ENCODE results near the gene LIPG.

Gene LIPG

DNA sequence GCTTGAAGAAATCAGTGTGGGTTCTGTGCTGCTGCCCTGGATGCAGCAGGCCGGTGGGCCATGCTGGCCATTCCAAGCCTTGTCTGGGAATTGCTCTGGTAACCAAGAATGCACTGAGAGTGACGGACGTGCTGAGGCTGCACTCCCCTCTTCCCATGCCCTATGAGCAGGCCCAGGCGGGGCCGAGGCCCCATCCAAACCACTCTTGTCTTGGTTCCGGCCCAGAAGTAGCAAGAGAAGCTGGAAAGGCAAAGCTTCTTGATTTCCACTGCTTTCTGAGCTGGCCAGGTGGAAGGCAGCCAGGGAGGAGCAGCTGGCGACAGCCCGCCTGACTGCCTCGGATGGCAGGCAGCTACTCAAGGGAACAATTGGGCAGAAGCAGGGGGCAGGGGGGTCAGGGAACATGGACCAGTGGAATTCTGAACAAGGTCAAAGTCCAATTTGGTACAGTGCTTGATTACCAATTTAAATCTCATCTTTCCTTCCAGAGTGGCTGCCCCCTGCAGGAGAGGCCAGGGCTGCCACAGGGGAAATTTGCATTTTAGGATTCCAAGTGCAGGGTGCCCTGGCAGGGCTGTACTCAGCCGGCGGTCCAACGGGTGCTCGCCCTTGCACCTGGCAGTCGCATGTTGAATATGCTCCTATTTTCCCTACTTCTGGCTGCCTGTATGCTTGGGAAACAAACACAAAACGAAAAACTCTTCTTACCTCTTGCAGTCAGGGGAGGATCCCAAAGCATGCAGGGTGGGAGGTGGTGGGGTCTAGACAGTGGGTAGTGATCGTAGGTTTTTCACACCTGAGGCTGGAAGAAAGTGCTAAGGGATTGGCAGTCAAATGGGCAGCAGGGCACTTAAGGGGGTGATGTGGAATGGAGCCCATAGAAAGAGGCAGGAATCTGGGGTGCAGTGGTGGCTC, 67.3 kb downstream of the LIPG start:
- no peak for FAIRE-seq
- no peak for DNase-seq (ENCODE audit: insufficient read length, low spot score)
- TF ChIP-seq POLR2A (IDR thresholded peaks at IDR 0.05; ENCODE audit: low read depth, low read length) = no peak
- no peak for TF ChIP-seq TAF1 (IDR thresholded peaks at IDR 0.05; ENCODE audit: low read depth, low read length)
- TF ChIP-seq SPI1 (IDR thresholded peaks at IDR 0.05; ENCODE audit: low read depth, low read length) = no peak
- TF ChIP-seq PAX5 (IDR thresholded peaks at IDR 0.05; ENCODE audit: insufficient read depth, low read length, severe bottlenecking) = no peak
- no peak for TF ChIP-seq POLR2AphosphoS5 (IDR thresholded peaks at IDR 0.05; ENCODE audit: low read depth, low read length)
- no peak for TF ChIP-seq POU2F2 (IDR thresholded peaks at IDR 0.05; ENCODE audit: low read depth, low read length)

DNA sequence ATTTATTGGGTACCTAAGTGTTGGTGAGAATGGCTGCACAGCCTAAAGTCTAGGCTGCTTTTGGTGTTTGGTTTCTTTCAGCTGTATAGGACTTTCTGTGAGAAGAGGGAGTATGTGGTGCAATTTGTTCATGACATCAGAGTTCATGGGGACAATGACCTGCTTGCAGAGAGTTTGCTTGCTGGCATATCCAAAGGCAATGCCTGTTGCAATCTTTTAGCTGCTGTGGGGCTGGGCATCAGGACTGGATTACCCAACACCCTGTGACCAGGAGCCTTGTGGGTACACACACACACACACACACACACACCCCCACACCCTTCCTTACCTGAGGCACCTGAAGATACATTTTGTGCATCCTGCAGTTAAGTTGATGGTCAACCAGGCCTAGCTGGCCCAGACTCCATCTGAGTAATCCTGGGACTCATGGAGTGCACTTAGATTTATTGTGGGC, 68.4 kb downstream of the LIPG start:
- TF ChIP-seq SPI1 (IDR thresholded peaks at IDR 0.05; ENCODE audit: low read depth, low read length) = no peak
- no peak for TF ChIP-seq PAX5 (IDR thresholded peaks at IDR 0.05; ENCODE audit: insufficient read depth, low read length, severe bottlenecking)
- no peak for TF ChIP-seq POU2F2 (IDR thresholded peaks at IDR 0.05; ENCODE audit: low read depth, low read length)
- no peak for TF ChIP-seq POLR2A (IDR thresholded peaks at IDR 0.05; ENCODE audit: low read depth, low read length)
- TF ChIP-seq POLR2AphosphoS5 (IDR thresholded peaks at IDR 0.05; ENCODE audit: low read depth, low read length) = no peak
- TF ChIP-seq TAF1 (IDR thresholded peaks at IDR 0.05; ENCODE audit: low read depth, low read length) = no peak
- no peak for FAIRE-seq
- no peak for DNase-seq (ENCODE audit: insufficient read length, low spot score)

DNA sequence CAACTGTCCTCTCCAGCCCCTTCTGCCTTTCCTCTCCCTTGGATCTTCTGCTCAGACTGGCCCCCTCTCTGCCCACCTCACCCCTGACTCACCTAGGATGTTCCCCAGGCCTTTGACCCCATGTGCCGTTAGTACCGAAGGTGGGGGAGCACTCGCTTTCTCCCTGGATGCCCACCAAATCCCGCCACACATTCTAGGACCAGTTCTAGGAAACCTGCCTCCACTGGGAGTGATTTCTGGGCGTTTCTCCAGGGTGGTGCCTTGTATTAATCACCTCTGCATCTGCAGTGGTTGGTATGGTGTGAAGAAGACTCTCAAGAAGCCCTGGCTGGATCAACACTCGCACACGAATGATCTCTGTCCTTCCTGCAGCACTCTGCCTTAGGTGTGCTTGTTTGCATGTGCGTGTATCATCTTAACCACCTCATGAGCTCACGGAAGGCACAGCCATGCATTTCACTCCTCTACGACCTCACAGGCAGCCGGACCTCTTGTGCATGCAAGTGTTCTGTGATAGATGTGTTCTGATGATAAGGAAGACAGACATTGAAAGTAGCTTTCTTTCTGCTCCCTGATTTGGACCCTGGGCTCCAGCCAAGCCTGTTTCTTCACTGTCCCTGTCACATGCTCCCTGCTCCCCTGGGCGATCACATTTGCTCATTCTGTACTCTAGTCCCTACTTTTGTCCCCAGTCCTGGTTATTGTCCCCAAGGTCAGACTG, 69.4 kb downstream of the LIPG start:
- no peak for TF ChIP-seq POLR2AphosphoS5 (IDR thresholded peaks at IDR 0.05; ENCODE audit: low read depth, low read length)
- no peak for DNase-seq (ENCODE audit: insufficient read length, low spot score)
- FAIRE-seq = no peak

DNA sequence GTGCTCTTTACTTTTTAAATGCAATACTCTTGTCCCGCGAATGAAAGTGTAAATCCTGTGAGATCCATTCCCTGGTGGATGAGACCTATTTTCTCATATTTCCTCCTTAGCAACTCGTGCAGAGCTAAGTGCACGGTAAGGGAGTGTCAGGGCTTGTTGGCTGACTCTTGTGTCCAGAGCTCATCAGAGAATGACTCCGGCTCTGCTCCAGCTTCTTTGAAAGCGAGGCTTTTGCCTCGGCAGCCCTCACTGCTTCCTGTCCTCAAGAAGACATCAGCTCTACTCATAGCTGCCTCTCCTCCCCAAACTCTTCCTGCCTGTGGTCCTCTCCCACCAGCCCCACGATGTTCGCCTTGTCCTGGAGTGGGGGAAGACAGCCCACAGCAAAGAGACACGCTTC, 70.7 kb downstream of the LIPG start:
- FAIRE-seq = no peak
- no peak for DNase-seq (ENCODE audit: insufficient read length, low spot score)

DNA sequence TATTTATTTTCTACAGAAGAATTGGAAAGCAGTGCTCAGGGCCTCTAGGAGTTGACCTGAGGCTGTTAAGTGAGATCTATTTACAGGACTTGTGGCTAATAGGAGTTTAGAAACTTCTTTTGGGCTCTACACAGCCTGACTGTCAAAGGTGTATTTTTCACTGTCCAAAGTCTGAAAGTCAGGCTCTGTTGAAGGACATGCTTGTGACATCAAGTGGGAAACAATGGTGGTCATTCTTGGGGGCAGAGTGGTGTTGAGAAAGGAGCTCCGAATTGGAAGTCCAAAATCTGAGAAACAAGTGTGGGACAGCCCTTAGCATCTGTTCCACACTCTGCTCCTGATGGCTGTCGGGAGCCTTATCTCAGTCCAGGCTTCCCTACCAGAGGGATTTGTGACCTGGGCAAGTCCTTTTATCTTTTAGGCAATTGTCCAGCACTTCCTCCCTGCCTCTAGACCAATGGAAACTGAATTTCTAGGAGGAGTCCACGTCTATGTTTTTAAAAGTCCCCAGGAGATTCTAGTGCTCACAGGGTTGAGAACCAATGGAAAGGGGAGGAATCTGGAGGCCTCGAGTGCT, 76.4 kb downstream of the LIPG start:
- TF ChIP-seq POLR2A (IDR thresholded peaks at IDR 0.05; ENCODE audit: low read depth, low read length) (no peak), SPI1 (IDR thresholded peaks at IDR 0.05; ENCODE audit: low read depth, low read length) (no peak), TAF1 (IDR thresholded peaks at IDR 0.05; ENCODE audit: low read depth, low read length) (no peak), PAX5 (IDR thresholded peaks at IDR 0.05; ENCODE audit: insufficient read depth, low read length, severe bottlenecking) (no peak), POU2F2 (IDR thresholded peaks at IDR 0.05; ENCODE audit: low read depth, low read length) (no peak), POLR2AphosphoS5 (IDR thresholded peaks at IDR 0.05; ENCODE audit: low read depth, low read length) (no peak)
- FAIRE-seq (no peak), DNase-seq (ENCODE audit: insufficient read length, low spot score) (no peak)

More for the DNA sequence above, 70.7 kb downstream of the LIPG start:
- TF ChIP-seq POLR2AphosphoS5 (IDR thresholded peaks at IDR 0.05; ENCODE audit: low read depth, low read length) (no peak), POLR2A (IDR thresholded peaks at IDR 0.05; ENCODE audit: low read depth, low read length) (no peak), SPI1 (IDR thresholded peaks at IDR 0.05; ENCODE audit: low read depth, low read length) (no peak), TAF1 (IDR thresholded peaks at IDR 0.05; ENCODE audit: low read depth, low read length) (no peak), POU2F2 (IDR thresholded peaks at IDR 0.05; ENCODE audit: low read depth, low read length) (no peak), PAX5 (IDR thresholded peaks at IDR 0.05; ENCODE audit: insufficient read depth, low read length, severe bottlenecking) (no peak)

DNA sequence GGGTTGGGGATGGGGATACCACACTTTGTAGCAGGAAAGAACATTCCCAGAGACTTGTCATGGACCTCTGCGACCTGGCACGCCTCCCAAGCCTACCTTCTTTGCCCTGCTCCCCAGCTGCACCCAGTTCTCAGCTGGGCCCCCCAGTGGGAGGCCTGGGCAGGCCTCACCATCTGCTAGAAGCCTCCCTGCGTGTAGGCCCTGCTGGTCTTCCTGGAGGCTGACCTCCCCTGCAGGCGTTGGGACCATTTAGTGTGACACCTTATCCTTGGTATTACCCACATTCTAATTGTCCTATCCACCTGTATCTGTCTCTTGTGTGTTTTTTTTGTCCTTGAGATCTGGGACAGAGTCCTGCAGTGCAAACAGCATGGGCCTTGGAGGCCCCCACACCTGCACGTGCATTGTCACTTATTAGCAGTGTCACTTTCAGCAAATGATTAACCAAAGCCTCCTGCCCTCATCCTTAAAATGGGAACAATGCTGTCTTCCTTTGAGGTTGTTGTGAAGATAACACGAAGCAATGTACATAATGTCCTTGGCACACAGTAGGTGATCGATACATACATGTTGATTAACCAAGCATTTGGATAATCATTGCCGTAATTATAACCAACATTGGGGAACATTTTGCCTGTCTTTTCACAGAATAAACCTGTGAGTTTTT, 77.2 kb downstream of the LIPG start:
- no peak for DNase-seq (ENCODE audit: insufficient read length, low spot score)
- no peak for FAIRE-seq
- TF ChIP-seq POLR2A (IDR thresholded peaks at IDR 0.05; ENCODE audit: low read depth, low read length) (no peak), PAX5 (IDR thresholded peaks at IDR 0.05; ENCODE audit: insufficient read depth, low read length, severe bottlenecking) (no peak), TAF1 (IDR thresholded peaks at IDR 0.05; ENCODE audit: low read depth, low read length) (no peak), POLR2AphosphoS5 (IDR thresholded peaks at IDR 0.05; ENCODE audit: low read depth, low read length) (no peak), SPI1 (IDR thresholded peaks at IDR 0.05; ENCODE audit: low read depth, low read length) (no peak), POU2F2 (IDR thresholded peaks at IDR 0.05; ENCODE audit: low read depth, low read length) (no peak)

DNA sequence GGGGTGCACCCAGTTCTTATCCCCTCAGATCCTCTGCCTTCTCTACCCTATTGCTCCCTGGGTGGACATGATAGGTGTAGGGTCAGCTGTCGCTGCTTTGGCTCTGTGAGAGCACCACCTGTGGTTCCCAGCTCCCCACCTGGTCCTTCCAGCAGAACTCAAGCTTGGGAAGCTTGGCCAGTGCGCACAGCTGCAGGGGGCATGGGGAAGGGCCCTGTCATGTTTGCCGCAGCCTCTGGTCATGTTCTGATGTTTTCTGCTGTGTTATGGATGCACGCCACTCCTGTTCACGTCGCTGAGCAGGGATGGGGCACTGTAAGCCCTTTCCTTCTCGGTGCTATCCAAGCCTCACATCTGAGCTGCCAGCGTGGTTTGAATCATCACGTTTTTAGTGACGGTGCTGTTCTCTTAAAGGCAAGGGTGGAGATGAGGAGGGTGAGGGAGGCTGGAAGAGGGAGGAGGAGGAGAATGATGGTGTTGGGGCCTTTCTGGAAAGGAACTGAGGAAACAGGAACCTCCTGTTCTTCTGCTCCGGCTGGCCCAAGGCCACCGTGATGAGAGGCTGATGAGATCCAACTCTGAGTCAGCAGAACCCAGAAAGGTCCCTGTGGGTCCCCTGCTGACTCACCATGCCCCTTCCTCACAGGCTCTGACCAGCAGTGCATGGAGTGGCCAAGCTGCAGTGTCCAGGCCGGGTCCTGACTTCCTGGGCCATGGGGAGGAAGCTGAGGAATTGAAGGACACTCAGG, 78.0 kb downstream of the LIPG start:
- no peak for TF ChIP-seq TAF1 (IDR thresholded peaks at IDR 0.05; ENCODE audit: low read depth, low read length)
- no peak for TF ChIP-seq POLR2A (IDR thresholded peaks at IDR 0.05; ENCODE audit: low read depth, low read length)
- no peak for TF ChIP-seq POLR2AphosphoS5 (IDR thresholded peaks at IDR 0.05; ENCODE audit: low read depth, low read length)
- TF ChIP-seq PAX5 (IDR thresholded peaks at IDR 0.05; ENCODE audit: insufficient read depth, low read length, severe bottlenecking) = no peak
- no peak for TF ChIP-seq SPI1 (IDR thresholded peaks at IDR 0.05; ENCODE audit: low read depth, low read length)
- no peak for TF ChIP-seq POU2F2 (IDR thresholded peaks at IDR 0.05; ENCODE audit: low read depth, low read length)
- FAIRE-seq = no peak
- DNase-seq (ENCODE audit: insufficient read length, low spot score) = no peak

DNA sequence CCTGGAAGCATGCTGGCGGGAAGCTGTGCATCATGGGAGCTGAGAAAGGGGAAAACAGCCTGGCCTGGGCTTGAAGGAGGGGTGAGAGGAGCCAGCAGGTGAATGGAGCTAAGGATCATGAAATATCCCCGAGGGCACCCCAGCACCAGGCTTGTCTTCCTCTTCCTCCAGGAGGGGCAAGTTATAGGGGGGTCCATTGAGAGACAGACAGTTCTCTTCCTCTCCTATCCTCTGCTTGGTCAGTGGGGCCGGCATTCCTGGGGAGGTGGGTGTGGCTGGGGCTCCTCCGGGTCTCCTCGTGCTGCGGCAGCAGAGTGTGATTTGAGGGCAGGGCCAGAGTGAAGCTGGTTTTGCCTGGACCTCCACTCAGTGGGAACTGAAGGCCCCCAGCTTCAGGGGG, 78.9 kb downstream of the LIPG start:
- TF ChIP-seq SPI1 (IDR thresholded peaks at IDR 0.05; ENCODE audit: low read depth, low read length) = no peak
- TF ChIP-seq TAF1 (IDR thresholded peaks at IDR 0.05; ENCODE audit: low read depth, low read length) = no peak
- no peak for TF ChIP-seq POLR2AphosphoS5 (IDR thresholded peaks at IDR 0.05; ENCODE audit: low read depth, low read length)
- no peak for TF ChIP-seq PAX5 (IDR thresholded peaks at IDR 0.05; ENCODE audit: insufficient read depth, low read length, severe bottlenecking)
- no peak for TF ChIP-seq POLR2A (IDR thresholded peaks at IDR 0.05; ENCODE audit: low read depth, low read length)
- DNase-seq (ENCODE audit: insufficient read length, low spot score) (no peak), FAIRE-seq (no peak)

Measured in GM12891 (cell line).